NCI-H226 (cell line): ENCODE data around the gene SYMPK.
A peak's percentile ranks its signal among the peaks of the same experiment; 100 is the strongest.

Source experiments
- DNase-seq: peaks from one replicate; pipeline ENCODE4 v3.0.0-alpha.2; 2015

Gene SYMPK

DNA sequence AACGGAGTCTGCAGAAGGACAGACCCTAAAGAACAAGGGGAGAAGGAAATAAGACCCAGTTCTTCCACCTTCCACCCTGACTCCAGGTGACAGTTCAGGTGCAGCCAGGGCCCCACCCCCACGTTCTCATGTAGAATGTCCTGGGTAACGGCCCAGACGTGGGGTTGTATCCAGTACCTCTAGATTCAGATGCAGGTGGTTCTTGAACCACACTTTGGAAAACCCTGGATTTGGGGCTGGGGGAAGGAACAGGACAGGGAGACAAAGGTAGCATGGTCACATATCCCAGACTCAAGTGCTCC, 82.8 kb downstream of the SYMPK start:
- DNase-seq = no peak

DNA sequence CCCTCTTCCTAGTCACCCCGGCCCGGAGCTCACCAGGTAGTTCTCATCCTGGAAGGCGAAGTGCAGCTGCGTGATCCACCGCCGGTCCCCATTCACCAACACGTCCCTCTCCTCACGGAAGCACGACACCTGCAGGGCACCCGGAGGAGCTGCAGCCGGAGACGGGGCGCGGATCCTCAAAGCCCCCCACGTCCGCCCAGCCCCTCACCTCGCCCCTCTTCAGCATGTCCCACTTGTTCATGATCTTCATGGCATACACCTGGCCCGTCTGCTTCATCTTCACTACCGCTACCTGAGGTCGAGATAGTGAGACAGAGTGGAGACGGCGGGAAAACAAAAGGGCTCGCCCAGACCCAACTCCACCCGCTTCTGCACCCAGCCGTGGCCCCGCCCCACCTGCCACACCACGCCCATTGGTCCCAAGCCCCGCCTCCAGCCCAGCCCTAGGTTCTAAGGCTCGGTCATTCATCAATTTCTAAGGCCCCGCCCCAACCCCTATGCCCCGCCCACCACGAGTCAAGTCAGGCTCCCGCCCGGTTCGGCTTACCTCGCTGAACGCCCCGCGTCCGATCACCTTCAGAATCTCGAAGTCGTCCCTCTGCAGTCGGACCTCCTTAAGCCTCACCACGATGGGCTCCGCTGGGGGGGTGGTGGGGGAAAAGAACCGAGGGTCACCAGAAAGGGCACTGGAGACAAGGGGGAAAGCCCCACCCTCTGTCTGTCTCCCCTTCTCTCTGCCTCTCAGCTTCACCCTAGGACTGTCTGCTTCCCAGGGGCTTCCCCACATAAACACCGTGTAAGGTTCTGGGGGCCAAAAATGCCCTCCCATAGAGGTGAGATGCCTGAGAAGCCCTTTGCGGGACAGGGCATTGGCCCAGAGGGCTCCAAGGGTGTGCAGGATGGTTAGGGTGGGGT, 83.5 kb downstream of the SYMPK start:
- peak; percentile 75 for DNase-seq

DNA sequence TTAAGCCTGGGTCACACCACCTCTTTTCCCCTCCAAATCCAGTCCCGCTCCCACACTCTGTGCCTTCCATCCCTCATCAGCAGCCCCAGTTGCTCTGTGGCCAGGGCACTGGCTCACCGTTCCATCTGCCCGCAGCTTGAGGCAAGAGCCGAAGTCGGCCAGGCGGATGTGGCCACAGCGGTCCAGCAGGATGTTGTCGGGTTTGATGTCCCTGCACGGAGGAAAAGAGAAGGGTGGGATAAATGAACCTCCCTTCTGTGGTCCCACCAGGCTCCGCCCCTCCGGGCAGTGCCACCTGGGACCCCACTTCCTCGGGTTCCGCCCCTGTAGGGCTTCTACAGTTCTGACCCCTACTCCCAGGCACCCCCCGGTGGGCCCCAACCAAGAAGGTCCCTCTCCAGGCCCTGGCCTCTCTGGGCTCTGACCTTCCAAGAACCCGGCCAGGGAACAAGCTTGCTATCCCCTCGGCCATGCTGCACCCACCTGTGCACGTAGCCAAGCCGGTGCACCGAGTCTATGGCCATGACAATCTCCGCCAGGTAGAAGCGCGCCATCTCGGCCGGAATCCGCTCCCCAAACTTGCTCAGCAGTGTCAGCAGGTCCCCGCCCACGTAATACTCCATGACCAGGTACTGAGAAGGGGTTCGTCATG, 84.8 kb downstream of the SYMPK start:
- DNase-seq = no peak

DNA sequence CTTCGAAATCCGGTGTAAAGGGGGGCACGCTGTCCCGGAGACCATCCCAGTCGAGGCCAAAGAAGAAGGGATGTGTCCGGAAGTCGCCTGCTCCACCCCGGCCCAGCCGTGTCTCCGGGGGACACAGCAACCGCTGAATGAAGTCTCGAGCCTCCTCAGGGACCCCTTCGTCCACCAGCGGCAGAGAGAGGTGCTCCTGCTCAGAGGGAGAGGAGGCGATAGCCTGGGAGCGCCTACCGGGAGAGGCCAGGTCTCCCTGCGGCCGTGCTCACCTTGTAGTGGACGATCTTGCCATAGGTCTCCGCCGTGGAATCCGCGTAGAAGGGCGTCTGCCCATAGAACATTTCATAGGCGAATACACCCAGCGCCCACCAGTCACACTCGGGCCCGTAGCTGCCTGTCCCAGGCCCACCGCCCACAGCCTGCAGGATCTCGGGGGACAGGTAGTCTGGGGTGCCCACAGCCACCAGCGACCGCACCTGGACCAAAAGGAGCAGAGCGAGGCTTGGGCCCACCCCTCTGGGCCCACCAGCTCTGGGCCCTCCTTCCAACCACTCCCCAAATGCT, 85.5 kb downstream of the SYMPK start:
- DNase-seq = no peak

DNA sequence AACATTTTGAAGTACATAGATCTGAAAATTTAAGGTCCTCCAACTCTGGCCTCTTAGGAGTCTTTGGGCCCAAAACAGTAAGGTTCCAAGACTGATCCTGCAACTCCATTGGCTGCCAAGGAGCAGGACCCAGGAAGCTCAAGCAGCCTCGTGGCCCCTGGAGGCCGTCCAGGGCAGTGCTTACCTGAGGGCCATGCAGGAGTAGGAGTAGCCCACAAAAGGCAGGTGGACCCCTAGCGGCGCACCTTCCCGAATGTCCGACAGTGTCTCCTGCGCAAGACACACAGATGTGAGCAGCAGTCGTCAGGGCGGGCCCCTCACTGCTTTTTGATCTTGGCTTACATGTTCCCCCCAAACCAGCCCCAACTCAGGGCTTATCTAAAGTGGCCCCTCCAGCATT, 88.2 kb downstream of the SYMPK start:
- no peak for DNase-seq

DNA sequence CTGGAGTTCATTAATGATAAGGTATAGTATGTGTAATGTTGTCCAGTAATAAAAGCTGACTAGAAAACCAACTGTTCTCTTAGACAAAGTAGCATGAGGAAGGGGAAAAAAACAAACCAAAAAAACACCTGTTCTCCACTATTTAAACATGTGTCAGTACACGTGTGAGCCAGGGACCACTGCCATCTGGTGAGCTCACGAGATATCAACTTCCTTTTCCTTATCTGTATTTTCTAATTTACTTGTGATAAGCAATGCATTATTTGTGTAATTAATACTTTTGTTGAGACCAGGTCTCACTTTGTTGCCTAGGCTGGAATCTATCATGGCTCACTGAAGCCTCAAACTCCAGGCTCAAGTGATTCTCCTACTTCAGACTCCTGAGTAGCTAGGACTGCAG, 89.6 kb downstream of the SYMPK start:
- no peak for DNase-seq

DNA sequence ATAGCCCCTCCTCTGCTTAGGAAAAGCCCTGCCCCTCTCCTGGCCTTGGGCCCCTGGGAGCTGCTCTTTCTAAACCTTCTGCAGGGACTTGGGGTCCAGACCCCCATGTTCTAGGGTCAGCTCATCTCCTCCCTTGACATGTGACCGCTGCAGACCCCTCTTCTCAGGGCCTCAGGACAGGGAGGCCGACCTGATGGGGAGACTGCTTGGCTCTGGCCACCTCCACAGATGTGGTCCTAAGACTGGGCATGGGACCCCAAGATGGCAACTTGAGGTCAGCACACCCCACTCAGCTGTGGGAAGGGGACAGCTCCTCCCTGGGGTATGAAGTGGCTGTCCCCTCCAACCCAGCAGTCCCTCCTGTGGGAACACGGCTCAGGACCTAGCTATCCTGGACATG, 90.0 kb downstream of the SYMPK start:
- no peak for DNase-seq

DNA sequence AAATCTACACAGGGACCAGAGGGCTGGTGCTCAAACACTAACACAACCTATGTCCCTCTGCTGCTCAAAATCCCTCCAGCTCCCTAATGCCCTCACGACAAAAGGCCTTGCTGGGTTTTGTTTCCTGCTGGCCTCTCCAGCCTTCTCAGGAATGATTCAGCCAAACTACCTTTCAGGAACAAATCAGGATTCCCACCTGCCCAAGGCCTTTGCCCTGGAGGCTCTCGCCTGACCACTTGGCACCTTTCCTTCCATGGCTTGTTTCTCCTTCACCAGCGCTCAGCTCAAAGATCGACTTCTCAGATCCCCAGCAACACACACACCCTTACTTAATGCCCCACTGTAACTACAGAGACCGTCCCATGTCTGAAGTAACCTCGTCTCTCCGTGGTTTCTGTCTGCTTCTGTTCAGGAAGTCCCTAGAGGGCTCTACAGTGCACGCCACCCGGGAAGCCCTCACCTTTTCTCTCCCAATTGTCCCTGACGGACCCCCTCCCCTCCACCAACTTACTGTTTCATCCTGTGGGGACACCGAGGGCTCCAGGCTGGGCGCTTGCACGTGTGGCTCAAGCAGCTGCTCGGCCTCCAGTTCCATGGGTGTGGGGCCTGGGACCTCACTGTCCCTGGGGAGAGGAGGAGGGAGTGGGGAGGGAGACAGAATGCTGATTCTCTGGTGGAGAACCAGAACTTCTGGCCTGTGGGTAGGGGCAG, 90.7 kb downstream of the SYMPK start:
- no peak for DNase-seq

DNA sequence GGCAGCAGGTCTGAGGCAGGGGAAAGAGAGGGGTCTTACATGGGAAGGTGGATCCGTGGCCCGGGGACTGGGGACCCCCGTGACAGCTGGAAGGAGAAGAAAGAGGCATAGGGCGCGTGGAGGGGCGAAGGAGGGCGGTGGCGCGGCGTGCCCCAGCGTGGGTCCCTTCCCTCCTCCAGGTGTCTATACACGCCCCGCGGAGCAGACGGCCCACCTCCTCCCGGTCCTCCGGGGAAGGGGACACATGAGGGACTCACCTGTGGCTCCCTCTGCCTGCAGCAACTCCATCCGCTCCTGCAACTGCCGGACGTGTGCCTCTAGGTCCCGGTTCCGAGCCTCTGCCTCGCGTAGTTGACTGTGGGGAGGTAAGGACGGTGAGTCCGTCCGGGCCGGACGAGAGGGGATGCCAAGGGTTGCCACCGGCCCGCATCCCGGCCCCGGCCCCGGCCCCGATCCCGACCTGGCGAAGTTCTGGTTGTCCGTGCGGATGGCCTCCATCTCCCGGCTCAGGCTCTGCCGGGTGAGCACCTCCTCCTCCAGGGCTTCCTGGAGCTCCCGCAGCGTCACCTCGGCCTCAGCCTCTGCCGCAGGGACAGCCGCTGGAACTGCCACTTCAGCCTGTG, 91.5 kb downstream of the SYMPK start:
- no peak for DNase-seq

DNA sequence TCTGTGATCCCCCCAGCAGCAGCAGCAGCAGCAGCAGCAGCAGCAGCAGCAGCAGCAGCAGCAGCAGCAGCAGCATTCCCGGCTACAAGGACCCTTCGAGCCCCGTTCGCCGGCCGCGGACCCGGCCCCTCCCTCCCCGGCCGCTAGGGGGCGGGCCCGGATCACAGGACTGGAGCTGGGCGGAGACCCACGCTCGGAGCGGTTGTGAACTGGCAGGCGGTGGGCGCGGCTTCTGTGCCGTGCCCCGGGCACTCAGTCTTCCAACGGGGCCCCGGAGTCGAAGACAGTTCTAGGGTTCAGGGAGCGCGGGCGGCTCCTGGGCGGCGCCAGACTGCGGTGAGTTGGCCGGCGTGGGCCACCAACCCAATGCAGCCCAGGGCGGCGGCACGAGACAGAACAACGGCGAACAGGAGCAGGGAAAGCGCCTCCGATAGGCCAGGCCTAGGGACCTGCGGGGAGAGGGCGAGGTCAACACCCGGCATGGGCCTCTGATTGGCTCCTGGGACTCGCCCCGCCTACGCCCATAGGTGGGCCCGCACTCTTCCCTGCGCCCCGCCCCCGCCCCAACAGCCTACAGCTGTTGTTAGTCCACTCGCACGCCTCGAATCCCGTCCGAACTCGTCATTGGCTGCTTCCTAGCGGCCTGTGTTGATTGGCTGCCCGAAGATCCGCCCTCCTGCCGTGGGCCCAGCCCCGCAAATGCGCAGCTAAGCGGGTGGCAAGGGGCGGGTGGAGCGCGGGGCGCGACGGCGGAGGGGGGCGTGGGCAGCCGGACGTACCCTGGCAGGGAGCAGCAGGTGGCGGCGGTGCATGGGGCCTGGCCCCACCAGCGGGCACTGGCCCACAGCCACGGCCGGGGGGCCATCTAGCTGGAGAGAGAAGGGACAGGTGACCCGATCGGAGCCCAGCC, 92.5 kb downstream of the SYMPK start:
- DNase-seq = peak; percentile 98

DNA sequence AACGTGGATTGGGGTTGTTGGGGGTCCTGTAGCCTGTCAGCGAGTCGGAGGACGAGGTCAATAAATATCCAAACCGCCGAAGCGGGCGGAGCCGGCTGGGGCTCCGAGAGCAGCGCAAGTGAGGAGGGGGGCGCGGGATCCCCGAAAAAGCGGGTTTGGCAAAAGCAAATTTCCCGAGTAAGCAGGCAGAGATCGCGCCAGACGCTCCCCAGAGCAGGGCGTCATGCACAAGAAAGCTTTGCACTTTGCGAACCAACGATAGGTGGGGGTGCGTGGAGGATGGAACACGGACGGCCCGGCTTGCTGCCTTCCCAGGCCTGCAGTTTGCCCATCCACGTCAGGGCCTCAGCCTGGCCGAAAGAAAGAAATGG, 93.1 kb downstream of the SYMPK start:
- DNase-seq = peak; percentile 24

DNA sequence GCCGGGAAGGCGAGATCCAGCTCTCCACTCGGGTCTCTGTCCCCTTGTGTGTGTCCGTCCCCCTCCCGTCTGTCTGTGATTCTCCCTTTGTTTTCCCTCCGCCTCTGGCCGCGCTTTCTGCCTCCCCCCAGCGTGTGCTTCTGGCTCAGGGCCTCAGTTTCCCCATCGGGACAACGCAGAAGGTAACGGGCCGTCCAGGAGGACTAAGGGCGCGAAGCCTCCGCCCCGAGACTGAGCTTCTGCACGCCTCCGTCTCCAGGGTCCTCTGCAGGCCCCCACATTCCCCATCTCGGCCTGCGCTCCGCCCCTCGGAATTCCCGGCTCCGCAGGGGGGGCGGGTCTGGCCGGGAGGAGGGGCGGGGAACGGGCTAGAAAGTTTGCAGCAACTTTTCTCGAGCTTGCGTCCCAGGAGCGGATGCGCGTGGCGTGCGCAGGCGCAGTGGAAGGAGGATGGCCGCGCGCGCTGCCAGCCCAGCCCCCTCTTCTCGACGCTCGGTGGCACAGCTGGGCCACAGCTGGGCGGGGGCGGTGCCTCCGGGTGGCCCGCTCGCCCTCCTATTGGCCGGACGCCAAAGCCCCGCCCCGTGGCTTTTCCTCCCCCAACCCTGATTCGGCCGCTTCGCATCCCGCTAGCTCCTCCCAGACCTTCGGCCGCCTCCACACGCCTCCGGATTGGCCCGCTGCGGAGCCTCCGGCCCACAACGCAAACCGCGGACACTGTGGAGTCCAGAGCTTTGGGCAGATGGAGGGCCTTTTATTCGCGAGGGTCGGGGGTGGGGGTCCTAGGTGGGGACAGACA, 93.8 kb downstream of the SYMPK start, which contains the start of gene SIX5:
SIX5 (minus strand) TSS at position 269 of the 799 bp plus-strand sequence. CDS start 408 bp downstream, outside the sequence.
- peak; percentile 91 for DNase-seq

DNA sequence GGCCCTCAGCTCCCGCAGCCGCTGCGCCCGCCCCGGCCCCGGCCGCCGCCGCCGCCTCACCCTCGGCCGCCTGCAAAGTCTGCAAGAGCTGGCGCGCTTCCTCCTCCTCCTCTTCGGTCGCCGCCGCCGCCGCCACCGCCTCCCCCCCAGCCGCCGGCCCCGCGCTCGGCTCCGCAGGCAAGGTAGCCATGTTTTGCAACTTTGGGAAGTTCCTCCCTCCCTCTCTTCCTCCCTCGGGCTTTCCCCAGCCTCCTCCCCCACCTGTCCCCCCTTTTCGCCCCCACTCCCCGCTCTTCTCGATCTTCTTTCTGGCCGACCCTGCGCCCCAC, 94.3 kb downstream of the SYMPK start:
- DNase-seq = peak; percentile 51

DNA sequence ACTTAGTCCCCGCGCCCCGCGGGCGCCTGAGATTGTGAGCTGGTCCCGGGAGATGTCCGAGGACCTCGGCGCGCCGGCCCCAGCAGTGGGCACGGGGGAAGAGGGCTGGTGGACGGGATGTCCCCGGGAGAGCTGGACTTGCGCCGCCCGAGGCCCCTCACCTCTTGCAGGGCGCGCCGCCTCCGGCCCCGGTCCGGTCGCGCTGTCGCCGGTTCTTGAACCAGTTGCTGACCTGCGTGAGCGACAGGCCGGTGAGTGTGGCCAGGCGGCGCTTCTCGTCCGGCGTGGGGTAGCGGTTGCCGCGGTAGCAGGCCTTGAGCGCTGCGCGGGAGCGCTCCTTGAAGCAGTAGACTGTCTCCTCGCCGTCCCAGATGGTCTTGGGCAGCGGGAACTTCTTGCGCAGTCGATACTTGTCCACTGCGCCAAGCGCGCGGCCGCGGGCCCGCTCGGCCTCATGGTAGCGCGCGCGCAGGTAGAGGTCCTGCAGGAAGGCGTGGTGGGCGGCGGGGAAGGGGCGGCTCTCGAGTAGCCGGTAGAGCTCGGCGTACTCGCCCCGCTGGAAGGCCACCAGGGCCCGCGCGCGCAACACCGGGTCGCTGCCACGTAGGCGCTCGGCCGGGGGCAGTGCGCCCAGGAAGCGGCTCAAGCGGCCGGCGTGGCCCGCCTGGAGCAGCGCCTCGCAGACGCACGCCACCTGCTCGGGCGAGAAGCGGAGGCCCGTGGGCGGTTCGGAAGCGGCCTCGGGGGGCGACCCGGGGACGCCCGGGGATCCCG, 94.9 kb downstream of the SYMPK start:
- DNase-seq = peak; percentile 63

DNA sequence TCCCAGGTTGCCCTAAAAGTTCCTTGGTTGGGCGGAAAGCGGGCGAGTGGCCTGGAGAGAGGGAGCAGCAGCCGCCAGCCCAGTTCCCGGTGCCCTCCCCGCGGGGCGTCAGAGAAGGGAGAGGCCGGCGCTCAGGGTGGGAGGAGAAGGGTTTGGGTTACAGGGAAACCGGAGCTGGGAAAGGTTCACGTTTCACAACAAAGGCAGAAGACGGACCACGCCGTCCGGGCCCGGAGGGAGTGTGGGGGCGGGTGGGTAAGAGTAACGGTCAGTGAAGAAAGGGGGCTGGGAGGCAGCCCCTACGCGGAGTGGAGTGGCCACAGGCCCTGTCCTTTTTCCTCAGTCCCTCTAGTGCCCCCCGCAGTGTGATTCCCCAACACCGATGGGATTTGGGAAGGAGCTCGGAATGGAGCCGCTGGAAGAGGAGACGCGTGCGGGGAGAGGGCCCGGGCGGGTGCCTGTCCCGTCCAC, 95.5 kb downstream of the SYMPK start:
- peak; percentile 78 for DNase-seq

DNA sequence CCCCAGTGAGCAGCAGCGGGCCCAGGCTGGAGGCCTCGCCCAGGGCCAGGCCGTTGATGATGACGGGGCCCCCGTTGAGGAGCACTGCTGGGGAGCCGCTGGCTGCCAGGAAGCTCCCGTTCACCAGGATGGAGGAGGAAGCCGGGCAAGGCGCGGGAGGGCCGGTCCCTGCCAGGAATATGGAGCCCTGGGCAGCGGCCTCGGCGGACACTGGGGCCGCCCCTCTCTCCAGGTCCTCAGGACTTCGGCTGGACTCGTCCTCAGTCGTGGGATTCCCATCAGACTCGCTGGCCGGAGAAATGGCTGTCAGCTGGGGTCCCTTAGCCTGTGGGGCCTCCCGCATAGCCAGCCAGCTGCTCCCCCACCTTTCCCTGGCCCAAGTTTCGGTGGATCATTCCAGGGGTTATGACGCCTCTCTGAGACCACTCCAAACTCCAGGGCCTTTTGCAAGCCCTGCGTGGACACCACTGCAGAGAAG, 96.0 kb downstream of the SYMPK start:
- DNase-seq = no peak

DNA sequence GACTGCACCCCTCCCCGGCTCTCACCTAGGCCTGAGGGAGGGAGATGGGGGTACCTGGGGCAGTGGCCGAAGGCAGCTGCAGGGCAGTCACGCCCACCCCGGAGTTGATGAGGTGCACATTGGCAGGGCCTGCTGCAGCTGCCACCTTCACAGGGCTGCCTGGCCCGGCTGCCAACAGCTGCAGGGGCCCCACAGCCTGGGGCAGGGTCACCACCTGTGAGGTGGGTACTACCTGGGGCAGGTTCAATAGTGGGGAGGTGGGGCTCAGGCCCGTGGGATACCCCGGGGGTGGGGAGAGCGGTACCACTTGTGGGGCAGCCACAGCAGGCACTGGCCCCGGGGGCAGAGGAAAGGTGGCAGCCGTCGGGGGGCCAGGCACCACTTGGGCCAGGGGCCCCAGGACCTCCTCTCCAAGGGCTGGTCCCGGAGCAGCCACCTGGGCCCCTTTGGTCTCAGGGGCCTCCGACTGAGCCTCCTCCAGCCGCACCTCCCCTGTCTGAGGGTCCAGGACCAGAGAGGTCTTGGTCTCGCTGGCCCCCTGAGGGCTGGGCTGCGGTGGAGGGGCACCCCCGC, 96.6 kb downstream of the SYMPK start:
- no peak for DNase-seq

DNA sequence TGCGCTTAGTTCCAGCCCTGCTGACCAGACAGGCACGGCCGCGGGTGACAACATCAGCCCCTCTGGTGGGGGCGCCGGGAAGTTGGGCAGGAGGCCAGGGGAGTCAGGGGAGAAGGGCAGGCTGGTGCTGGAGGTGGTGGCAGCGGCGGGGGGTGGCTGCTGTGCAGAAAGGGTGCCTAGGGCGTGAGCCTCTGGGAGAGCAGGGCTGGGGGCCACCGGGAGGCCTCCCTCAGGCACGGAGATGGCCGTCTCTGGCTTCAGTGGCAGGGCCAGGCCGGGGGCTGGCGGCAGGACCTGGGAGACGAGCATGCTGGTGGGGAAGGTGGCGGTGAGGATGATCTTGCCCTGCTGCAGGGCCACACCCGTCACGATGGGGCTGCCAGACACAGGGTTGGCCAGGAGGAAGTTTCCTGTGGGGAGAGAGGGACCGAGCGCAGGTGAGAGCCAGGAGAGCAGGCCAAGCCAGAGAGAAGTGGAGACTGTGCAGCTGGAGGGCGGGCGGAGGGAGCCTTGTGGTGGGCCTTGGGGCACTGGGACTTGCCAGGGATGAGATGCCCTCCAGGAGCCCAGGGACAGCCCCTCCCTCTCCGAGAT, 97.1 kb downstream of the SYMPK start:
- DNase-seq = no peak
